Activated naive CD4-positive, alpha-beta T cell treated with Interleukin-2 at 50 U/mL for 16 hours (primary cell): ENCODE data around the gene IL1RN.

ENCODE experiments used
- DNase-seq: peaks from one replicate; pipeline ENCODE4 v3.0.0-alpha.2; 2020

IL1RN gene

DNA sequence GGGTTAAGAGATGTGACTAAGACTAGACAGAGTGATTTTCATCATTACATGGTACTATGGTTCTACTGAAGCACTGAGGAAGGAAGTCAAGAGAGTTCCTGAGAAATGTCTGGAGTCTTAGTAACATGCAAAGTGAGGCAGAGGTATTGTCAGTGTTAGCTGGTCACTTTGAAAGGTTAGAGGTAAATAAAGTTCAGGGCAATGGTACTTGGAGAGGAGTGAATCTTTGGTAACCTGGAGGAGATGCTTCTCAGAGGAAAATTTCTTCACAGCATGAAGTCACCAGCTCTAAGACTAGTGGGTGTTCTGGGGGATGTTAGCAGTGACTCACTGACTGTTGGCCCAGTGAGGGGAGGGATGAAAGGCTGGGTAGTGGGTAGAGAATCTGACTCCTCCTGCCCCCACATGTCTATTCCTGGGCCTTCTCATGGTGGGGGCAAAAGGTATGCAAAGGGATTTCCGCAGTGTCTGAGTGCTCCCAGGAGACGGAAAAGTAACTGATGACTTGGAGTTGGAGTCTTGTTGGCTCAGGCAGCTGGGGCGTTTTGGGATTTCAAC, 23.3 kb upstream of the IL1RN start:
- DNase-seq: peak; percentile 25

DNA sequence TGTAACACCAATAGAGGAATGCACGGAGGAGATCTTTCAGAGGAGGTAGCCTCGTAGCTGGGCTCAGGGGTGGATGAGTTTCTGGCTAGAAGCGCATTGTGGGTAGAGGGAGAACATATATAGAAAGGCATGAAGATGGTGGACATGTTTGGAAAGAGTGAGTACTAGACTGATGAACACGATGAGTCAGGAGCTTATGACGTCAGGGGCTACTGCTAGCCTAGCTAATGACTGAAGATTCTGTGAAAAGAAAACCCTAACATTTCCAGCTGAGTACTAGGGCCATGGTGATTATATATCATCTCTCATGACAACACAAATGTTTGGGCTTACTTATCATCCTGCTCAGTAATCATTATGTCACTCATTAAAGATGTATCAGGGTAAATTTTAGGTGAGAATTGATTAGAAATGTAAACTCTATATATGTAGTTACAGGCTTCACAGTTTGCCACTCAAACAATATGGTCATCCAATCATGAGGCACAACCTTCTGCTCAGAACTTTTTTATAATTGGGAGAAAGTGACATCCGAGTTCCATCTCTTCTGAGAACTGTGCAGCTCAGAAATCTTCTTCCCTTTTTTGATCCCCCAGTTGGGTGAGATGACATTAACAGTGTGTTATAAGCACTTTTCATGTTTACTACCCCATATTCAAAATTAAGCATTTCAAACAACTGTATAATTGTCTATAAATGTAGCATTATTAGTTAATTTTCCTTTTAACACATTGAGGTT, 22.2 kb upstream of the IL1RN start:
- DNase-seq: peak; percentile 44

DNA sequence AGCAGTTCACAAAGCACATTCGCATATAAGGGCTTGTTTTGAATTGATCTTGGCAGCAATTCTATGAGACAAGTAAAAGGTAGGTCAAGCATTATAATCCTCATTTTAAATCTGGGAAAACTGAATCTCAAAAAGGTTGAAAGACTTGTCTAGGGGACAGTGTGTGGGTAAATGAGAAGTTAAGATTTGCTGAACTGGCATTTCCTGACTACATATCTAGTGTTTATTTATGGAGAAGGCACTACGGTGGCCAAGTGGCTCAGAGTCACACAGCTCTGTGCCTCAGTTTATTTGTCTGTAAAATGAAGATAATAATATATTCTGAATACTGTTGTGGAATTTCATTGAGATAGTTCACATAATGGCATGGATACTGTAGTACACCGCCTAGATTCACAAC, 16.3 kb upstream of the IL1RN start:
- no peak for DNase-seq

DNA sequence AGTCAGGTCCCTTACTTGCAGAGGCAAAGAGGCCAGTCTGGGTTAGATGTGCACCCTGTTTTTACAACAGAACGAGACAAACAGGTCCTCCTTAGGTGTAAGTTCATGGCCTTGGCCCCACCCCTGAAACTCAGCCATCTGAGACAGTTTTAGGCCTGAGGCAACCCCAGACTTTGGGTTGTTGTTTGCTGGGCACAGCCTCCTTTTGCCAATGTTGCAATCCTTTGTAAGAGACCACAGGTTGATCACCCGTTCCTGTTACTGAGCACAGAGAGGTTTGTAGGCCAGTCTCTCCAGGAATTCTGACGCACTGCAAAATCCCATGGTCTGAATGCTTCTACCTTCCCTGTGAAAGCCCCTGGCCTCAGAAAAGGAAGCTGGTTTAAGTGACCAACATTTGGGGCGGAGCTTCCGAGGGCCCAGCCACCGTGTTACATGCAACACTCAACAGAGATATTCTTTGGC, 15.5 kb upstream of the IL1RN start:
- no peak for DNase-seq

DNA sequence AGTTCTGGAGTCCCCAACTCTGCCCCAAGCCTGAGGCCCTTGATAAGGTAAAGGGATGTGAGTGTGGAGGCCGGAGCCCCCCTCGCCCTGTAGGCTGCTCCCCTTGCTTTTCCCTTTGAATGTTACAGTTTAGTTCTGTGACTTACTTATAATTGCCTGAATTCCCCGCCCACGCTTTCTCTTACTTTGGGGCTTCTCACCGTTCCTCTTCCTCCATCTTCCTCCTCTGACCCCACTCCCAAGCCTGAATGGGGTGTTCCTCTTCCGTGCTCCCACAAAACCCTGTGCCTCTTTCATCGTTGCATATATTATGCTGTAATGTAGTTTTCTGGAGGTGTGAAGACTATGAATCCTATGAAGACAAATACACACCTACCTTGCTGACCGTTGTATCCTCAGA, 15.0 kb upstream of the IL1RN start:
- no peak for DNase-seq

DNA sequence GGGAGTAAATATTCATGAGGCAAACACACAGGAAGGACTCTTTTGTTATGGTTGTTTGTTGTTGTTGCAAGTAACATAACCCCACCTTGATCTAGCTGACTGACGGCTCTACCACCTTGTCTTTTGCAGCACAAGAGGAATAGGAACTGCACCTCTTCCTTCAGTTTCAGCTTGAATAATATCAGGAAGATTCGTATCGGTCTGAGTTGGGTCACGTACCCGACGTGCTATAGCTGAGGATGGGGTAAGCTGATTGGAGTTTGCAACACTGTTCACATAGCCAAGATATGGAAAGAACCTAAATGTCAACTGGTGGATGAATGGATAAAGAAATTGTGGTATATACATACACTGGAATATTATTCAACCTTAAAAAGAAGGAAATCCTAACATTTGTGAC, 14.5 kb upstream of the IL1RN start:
- DNase-seq: no peak

DNA sequence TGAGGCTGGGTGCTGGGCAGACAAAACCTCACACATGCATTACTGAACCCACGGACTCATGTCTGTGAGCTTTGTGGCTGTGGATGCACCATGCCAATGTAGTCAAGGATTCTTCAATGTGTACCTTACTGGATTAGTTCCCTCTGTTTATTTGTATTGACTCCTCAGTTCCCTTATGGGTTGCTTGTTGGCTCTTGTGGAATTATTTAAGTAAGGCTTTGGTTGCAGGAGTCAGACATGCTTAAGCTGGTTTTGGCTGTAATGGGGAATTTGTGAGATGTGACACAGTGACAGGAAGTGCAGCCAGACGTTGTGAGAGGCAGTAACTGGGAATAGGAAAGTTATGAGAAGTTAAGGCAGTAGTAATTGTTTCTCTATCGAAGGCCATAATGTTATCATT, 13.6 kb upstream of the IL1RN start:
- DNase-seq: no peak

DNA sequence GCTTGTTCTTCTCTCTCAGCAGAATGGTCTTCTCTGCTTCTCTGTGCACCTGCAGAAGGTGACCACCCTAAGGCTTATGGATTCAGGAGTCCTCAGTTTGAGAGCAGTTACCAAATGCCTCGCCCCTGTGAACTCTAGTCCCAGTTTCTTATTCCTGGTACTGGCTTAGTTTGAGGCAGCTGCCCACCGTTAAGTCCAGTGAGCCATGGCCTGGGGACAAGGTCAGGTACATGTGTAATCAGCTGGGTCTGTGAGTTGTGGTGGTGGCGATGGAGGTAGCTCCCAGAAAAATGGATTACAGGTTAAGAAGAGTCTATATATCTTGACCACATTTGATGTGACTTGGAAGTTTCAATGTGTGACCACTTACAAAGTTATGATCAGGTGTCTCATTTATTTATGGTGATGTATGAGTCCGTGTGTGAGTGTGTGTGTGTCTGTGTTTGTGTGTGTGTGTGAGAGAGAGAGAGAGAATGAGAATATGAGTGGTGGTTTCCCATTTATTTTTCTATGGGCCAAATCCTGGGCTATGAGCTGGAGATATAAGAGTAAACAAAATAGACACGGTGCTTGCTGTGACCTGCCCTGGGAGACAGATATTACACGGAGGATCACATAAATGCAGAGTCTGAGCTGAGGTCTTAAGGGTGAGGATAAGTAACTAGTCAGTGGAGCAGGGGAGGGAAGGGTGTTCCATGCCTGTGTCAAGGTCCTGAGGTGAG, 13.0 kb upstream of the IL1RN start:
- no peak for DNase-seq

DNA sequence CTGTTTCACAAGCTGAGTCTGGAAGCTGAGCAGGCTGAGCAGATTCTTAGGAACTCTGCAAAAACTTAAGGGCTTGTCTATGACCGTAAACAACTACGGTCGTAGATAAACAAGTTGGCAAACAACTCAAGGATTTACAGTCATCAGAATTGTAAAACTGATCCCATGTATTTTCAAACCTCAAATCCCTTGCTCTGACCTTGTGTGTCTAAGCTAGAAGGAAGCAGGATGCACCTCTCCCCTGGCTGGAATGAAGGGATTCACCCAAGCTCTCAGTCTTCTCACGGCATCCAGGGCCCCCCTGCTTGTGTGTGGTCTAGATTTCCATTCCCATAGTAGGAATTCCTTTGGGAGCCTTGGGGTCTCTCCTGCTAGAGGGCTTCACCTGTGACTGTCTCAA, 12.4 kb upstream of the IL1RN start:
- DNase-seq: no peak

DNA sequence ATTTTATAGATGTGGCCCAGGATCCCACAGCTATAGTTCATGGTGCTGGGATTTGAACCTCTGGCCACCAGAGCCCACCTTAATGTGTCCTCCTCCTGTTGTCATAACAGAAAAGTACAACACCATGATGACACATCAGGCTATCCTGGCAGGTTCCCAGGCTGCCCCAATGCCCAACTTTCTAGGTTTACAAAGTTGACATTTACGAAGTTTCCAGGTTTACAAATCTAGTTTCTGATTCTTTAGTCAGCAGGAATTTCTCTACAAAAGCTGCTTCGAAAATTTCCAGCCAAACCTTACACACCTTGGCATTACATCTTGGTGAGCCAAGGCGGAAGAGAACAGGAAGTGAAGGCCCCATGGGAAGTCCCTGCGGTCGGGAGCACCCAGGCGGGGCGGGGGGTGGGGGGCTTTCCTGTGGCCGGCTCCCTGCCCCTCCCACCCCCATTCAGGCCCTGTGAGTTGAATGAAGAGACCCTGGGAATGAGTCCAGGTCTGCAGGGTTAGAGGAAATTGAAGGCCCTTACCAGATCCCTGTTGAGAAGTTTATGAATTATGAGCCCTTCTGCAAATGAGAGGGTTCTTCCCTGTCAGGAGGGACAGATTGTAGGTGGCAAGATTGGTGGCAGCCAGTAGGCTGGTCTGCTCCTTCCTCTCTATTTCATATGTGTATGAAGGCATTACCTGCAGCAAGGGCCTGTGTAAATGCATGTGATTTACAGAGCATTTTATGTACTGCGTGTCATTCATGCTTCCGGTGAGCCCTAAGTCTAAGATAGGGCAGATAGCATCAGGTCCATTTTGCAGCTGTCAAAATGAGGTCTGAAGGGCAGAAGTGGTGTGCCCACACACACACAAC, 11.1 kb upstream of the IL1RN start:
- no peak for DNase-seq

DNA sequence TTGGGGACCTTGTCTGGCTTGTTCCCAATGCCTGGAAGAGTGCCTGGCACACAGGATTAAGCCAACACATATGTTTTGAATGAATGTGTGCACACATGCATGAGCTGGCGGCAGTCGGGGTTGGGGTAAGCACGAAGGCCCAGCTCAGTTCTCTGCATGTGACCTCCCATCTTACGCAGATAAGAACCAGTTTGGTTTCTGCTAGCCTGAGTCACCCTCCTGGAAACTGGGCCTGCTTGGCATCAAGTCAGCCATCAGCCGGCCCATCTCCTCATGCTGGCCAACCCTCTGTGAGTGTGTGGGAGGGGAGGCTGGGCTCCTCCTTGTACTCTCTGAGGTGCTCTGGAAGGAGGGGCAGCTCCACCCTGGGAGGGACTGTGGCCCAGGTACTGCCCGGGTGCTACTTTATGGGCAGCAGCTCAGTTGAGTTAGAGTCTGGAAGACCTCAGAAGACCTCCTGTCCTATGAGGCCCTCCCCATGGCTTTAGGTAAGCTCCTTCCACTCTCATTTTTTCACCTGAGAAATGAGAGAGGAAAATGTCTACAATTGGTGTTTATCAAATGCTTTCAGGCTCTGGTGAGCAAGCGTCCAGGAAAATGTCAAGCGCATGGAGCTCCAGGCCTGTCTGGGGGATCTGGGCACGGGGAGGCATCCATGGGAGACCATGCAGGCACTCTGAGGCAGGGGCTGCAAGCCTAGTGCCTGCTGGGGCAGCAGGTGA, 9.7 kb upstream of the IL1RN start:
- peak; percentile 4 for DNase-seq

DNA sequence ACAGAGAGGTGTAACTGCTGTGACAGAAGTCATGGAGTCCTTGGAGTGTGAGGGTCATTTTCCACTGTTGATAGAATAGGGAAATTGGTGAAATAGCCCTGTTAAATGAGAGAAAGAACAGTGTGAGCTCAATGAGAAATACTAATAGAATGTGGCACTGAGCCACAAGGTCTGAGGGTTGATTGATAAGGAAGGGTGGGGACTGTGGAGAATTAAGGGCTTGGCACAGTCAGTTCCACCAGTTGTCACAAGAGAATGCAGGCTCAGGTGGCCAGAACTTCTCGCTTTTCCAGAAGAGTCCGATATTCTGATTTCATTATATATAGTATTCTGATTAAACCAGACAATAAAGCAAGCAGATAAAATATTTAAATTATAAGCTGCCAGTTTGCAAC, 9.1 kb upstream of the IL1RN start:
- DNase-seq: no peak

DNA sequence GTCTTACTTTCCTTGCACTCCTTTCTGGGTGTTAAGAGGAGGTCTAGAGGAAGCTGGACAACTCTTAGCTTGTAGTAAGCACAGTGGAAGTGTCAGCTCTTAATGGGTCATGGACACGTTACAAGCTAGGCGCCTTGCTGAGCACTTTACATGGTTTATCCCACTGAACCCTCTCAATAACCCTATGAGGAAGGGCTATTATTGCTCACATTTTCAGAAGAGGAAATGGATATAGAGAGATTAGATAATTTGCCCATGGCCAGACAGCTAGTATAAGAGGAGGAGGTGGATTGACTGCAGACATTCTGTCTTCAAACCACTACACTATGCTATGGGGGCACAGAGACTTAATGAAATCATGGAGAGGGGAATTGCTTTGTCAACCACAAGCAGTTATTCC, 8.3 kb upstream of the IL1RN start:
- no peak for DNase-seq

DNA sequence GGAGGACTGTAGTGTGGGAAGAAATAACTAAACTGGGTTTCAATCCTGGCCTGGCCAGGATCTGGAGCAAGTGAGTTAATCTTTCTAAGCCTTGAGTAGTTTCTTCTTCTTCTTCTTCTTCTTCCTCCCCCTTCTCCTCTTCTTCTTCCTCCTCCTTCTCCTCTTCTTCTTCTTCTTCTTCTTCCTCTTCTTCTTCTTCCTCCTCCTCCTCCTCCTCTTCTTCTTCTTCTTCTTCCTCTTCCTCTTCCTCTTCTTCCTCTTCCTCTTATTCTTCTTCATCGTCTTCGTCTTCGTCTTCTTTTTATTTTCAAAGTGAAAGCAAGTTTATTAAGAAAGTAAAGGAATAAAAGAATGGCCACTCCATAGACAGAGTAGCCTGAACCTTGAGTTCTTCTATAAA, 6.5 kb upstream of the IL1RN start:
- DNase-seq: no peak

DNA sequence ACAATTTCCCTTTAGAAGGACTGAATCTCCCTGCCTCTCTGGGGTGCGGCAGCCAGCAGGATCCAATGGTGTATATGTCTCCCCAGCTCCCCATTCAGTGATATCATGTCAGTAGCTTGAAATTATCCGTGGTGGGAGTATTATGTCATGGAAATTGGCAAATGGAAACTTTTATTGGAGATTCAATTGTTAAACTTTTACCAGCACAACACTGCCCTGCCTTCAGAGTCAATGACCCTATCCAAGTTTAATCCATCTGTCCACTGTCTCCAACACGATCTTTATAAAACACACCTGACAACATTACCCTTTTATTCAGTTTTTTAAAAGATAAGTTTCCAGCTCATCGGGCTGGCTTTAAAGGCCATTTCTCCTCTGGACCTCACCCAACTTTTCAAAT, 5.0 kb upstream of the IL1RN start:
- DNase-seq: no peak

DNA sequence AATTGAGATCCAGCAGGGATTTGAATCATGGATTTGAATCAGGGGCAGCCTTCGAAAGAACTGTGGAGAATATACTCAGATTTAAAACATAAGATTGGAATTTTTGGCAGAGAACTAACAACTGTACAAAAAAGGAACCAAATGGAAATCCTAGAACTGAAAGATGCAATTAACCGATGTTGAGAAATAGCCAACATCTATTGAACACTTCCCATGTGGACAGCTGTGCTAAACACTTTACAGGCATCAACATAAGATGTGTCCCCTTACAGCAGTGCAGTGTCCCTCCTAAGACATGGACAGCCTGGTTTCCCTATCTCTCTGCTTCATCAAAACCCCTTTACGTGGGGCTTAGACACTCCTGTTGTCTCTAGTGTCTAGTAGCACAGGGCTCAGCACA, 3.7 kb upstream of the IL1RN start:
- no peak for DNase-seq

DNA sequence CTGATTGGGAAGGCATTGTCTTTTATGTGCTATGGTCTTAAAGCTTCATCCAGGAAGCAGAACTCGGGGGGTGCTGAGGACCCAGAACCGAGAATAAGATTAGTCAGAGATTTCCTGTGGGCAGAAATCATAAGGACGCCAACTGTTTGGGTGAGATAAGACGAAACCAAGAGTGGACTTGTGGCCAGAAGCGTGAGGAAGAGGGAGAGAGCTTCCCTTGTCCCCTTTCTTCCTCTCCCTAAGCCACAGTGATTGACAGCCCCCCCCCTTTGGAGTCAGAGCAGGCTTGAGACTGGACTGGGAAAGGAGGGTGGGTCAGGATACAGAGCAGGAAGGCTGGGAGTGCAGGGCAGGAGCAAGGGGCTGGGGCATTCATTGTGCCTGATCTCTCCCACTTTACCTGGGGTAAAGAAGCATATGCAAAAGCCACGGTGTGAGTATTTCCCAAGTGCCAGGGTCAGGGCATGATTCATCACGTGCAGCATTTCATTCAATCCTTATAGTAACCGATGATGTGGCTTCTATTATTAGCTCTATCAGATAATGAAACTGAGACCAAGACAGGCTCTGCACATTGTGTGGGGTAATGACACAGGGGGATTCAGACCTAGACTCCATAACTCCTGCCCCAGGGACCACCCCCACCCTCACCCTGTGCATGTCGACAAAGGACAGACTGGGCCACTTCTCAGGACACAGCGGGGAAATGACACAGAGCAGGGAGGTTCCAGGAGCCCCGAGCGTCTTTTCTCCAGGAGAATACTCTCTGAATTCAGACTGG, 3.0 kb upstream of the IL1RN start:
- DNase-seq: no peak

DNA sequence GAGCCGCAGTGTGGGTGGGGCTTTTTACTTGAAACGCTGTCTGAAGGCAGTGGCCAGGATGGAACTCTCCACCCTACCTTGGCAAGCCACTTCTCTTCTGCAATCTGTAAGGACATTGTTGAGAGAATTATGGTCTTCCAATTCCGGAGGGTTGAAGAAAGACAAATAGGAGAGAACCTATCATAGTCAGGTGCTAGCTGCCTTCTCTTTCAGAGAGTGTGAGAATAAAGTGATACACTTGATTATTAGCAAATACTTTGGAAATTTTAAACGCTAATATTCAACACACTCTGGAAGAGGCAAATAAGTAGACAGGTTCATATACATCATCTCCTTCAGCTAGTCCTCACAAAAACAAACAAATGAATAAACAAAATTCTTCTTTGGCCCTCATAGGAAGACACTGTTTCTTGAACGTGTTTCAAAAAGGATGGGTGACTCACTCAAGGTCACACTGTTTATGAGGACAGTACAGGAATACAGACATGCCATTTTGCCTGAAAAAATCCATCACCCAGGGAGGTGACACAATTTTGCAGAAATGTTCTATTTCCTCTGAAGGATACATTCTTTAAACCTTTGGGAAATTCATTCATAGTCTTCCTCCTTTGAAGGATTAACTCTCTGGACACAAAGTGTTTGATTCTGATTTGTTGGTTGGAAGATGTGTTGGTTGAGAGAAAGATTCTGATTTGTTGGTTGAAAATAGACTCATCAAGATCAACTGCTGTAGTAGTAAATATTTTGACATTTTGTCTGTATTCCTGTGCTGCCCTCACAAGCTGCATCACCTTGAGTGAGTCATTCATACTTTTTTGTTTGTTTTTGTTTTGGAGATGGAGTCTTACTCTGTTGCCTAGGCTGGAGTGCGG, 2.2 kb upstream of the IL1RN start:
- no peak for DNase-seq

DNA sequence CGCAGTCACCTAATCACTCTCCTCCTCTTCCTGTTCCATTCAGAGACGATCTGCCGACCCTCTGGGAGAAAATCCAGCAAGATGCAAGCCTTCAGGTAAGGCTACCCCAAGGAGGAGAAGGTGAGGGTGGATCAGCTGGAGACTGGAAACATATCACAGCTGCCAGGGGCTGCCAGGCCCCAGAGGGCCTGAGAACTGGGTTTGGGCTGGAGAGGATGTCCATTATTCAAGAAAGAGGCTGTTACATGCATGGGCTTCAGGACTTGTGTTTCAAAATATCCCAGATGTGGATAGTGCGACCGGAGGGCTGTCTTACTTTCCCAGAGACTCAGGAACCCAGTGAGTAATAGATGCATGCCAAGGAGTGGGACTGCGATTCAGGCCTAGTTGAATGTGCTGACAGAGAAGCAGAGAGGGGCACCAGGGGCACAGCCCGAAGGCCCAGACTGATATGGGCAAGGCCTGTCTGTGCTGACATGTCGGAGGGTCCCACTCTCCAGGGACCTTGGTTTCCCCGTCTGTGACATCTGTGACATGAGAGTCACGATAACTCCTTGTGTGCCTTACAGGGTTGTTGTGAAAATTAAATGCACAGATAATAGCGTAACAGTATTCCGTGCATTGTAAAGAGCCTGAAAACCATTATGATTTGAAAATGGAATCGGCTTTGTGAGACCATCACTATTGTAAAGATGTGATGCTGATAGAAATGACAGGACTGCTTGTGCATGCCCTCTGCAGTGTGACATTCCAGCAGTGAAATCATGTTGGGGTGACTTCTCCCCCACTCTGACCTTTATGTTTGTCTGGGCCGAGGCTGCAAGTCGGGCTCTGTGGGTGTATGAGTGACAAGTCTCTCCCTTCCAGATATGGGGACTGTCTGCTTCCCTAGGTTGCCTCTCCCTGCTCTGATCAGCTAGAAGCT, 510 bp downstream of the IL1RN start:
- DNase-seq: no peak
